Measurements from ENCODE around the gene PDE3B. TPM values are rescaled to one million over a fixed set of nuclear protein-coding genes. Genes with fewer than 3 reads are reported as not detected.

PDE3B gene
- total and polyA plus RNA-seq, 2 of the 8 experiments (the other 6 are each of a cell fraction or from before 2014, with no cell fraction given): 2.7 to 10.9 TPM

DNA sequence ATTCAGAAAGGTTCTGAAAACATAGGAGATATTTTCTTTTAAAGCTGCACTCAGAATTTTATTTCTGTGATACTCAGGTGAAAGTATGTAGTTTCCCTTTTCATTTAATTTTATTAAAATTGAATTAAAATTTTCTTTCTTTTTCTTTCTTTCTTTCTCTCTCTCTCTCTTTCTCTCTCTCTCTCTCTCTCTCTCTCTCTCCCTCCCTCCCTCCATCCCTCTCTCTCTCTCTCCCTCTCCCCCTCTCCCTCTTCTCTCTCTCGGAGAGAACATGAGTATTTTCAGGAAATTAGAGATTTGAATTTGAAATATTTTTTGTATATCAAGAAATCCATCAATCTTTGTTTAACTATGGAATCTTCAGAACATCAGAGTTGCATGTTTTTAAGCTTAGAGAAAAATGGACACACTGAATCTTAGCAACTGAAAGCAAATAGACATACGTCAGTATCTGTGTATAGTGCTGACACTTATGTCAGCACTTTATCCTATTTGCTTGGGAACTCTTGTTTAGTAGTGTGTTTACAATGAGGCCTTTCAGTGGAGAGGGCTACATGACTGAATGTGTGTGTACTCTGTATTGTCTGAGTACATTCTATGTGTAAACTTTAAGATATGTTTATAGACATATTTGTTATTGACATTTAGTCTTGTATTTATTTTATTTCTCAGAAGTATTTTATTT lies 44.5 kb downstream of the PDE3B start:
- no peak for FAIRE-seq
- Histone ChIP-seq H4K91ac (replicated peaks; ENCODE audit: insufficient read length, low read length) (no peak overlapping the region), H2BK12ac (ENCODE audit: low read depth, low read length) (no peak overlapping the region), H3K9ac (replicated peaks in 1 of 4; ENCODE audit: extremely low read depth in 1 of 4, low read depth in 3 of 4, low read length in 3 of 4) (no peak overlapping the region), H3K9me3 (ENCODE audit: insufficient read depth in 2 of 2, low read depth in 1 of 2, low read length in 1 of 2) (no peaks in the 10 kb centered on the region), H4K5ac (ENCODE audit: insufficient read length, low read depth, low read length) (no peak overlapping the region), H3K27me3 (replicated peaks in 1 of 4; ENCODE audit: control insufficient read depth in 3 of 4, extremely low read depth in 1 of 4, insufficient read depth in 3 of 4, low read length in 3 of 4) (no peaks in the 10 kb centered on the region), H3K23me2 (ENCODE audit: low read depth, low read length) (no peaks in the 10 kb centered on the region), H4K20me1 (replicated peaks in 1 of 2; ENCODE audit: control insufficient read depth in 1 of 2, insufficient read depth in 2 of 2, low read length in 2 of 2) (no peaks in the 10 kb centered on the region), H2BK20ac (ENCODE audit: low read length) (no peak overlapping the region), H3K4me1 (replicated peaks in 1 of 4; ENCODE audit: control insufficient read depth in 3 of 4, insufficient read depth in 4 of 4, low read length in 3 of 4) (no peaks in the 10 kb centered on the region), H3K36me3 (ENCODE audit: control insufficient read depth in 2 of 4, insufficient read depth in 4 of 4, low read length in 3 of 4) (no peaks in the 10 kb centered on the region), H3K79me1 (ENCODE audit: low read depth, low read length) (no peaks in the 10 kb centered on the region), H3K14ac (ENCODE audit: insufficient read length) (no peak overlapping the region), H3K23ac (ENCODE audit: insufficient read length) (no peak overlapping the region), H2BK120ac (replicated peaks; ENCODE audit: low read depth, low read length) (no peak overlapping the region), H3K79me2 (ENCODE audit: control insufficient read depth in 1 of 2, insufficient read depth in 2 of 2, low read length in 2 of 2) (peaks cover 0 to 2% of the 10 kb centered on the region in 2 experiments; a peak in 1 of 4 replicates), H2AFZ (ENCODE audit: low read length) (no peak overlapping the region), H3K4me2 (ENCODE audit: insufficient read depth in 1 of 2, low read depth in 2 of 2, low read length in 2 of 2) (no peak overlapping the region), H3K27ac (ENCODE audit: low read depth, low read length) (no peak overlapping the region), H2BK15ac (ENCODE audit: low read length) (no peak overlapping the region), H3K56ac (replicated peaks; ENCODE audit: insufficient read length, low read depth, low read length) (no peak overlapping the region), H2AK5ac (ENCODE audit: low read depth, low read length) (no peak overlapping the region), H4K8ac (ENCODE audit: extremely low read depth, insufficient read depth, low read length) (no peak overlapping the region), H2BK5ac (ENCODE audit: low read depth, low read length) (no peak overlapping the region), H3K4ac (replicated peaks; ENCODE audit: insufficient read length, low read depth, low read length) (no peak overlapping the region), H3K18ac (ENCODE audit: extremely low read depth, low read length) (no peak overlapping the region), H3K4me3 (ENCODE audit: extremely low read depth in 1 of 4, insufficient read depth in 2 of 4, low read depth in 3 of 4, low read length in 4 of 4) (no peak overlapping the region)
- DNase-seq (ENCODE audit: low read depth in 1 of 2, low spot score in 2 of 2): no peak
- CTCF ChIA-PET (ENCODE audit: partially characterized antibody): interaction anchor here (0.7 kb wide), 1 partner anchor 168 kb away, joined by 4 read pairs; no protein-coding TSS in a partner anchor
- 77% methylated on average over 2 of the region's 2 CpGs; no CpG with 5 or more reads in 1 of the 2 experiments for WGBS, 2 experiments (ENCODE audit: extremely low coverage in 1 of 2, insufficient coverage in 1 of 2, insufficient read length in 1 of 2, insufficient replicate concordance in 2 of 2, low coverage in 1 of 2, low lambda C conversion rate in 2 of 2, missing lambda C conversion rate in 1 of 2)
- POLR2A ChIA-PET (ENCODE audit: partially characterized antibody): no interaction called here
- no peak for TF ChIP-seq RNF2 (IDR thresholded peaks at IDR 0.05; ENCODE audit: borderline replicate concordance, low read depth, low read length, missing control alignments, poor library complexity, severe bottlenecking)
- TF ChIP-seq POU5F1 (IDR thresholded peaks at IDR 0.05; ENCODE audit: low read depth, low read length): no peak
- TF ChIP-seq BCL11A (IDR thresholded peaks at IDR 0.05; ENCODE audit: low read depth in 2 of 2, low read length in 2 of 2): no peak
- TF ChIP-seq RAD21 (IDR thresholded peaks at IDR 0.05 in 1 of 2, conservative IDR thresholded peaks at IDR 0.05 in 1 of 2; ENCODE audit: low read depth in 2 of 2, low read length in 2 of 2): no peak
- TF ChIP-seq SP1 (IDR thresholded peaks at IDR 0.05; ENCODE audit: low read depth, low read length): no peak
- TF ChIP-seq CBX5 (IDR thresholded peaks at IDR 0.05; ENCODE audit: low read depth, low read length): no peak

Measured in H1 (cell line).